ENCODE results near the gene SIPA1L2.

DNA sequence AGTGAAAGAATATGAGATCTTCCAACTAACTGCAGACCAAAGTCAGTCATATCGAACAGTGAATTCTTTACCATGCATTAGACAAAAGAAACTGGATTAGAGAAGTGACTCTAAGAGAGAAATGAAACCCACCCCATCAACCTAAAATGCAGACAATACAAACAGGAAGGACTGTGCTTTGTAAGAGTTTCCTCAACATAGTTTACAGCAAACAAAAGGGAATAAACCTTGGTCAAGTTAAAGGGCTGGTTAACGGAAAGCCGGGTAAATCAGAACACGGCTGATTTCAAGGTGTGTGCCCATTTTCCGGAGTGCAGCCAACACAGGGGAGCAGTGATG is 39.2 kb downstream of the SIPA1L2 start:
- TF ChIP-seq POLR2AphosphoS5 (IDR thresholded peaks at IDR 0.05; ENCODE audit: low read length) (no peak), FOXM1 (IDR thresholded peaks at IDR 0.05; ENCODE audit: low read depth, low read length) (no peak), CTCF (IDR thresholded peaks at IDR 0.05 in 2 of 3, conservative IDR thresholded peaks at IDR 0.05 in 1 of 3; ENCODE audit: control insufficient read depth in 2 of 3, extremely low read depth in 1 of 3, insufficient read depth in 1 of 3, low read depth in 3 of 3, low read length in 3 of 3) (no peak), ATF7 (IDR thresholded peaks at IDR 0.05; ENCODE audit: low read depth) (no peak), TAF1 (IDR thresholded peaks at IDR 0.05; ENCODE audit: borderline replicate concordance, low read depth, low read length) (no peak), IKZF1 (conservative IDR thresholded peaks at IDR 0.05) (no peak), YY1 (IDR thresholded peaks at IDR 0.05; ENCODE audit: low read depth, low read length) (no peak), EZH2 (IDR thresholded peaks at IDR 0.05; ENCODE audit: borderline replicate concordance, control insufficient read depth, low read depth, low read length) (no peak), EGR1 (IDR thresholded peaks at IDR 0.05; ENCODE audit: borderline replicate concordance in 1 of 2, low read depth in 2 of 2, low read length in 2 of 2) (no peak), FOS (IDR thresholded peaks at IDR 0.05; ENCODE audit: borderline replicate concordance, extremely low read depth, insufficient read length) (no peak), EED (IDR thresholded peaks at IDR 0.05; ENCODE audit: low read depth) (no peak)

Measured in GM12878 (cell line).